NCI-H345 (cell line): Measurements from ENCODE around the gene RILP.
"Not testable (repeated sequence)": the region's sequence is repeated elsewhere in the genome, so short reads cannot be mapped to it uniquely, and the experiment has no call there.

Experiments used
- DNase-seq: peaks from one replicate; lab custom pipeline; 2025; lab: John Stamatoyannopoulos, UW

The RILP gene

GRCh38 chr17:1649844-1650501 is at the start of gene RILP:
TSS of gene RILP (minus strand) at chr17:1649866. CDS start at chr17:1649804, 62 bp downstream.
- DNase-seq: peak; percentile 23

- no peak for DNase-seq
Observed at GRCh38 chr17:1697681-1698080, 48.0 kb upstream of the RILP start.

GRCh38 chr17:1695365-1695764 is 45.7 kb upstream of the RILP start:
- DNase-seq: no peak

- no peak for DNase-seq
Observed at GRCh38 chr17:1693339-1693738, 43.7 kb upstream of the RILP start.

GRCh38 chr17:1690544-1691221 is 41.0 kb upstream of the RILP start:
- DNase-seq: no peak

- DNase-seq: not testable (repeated sequence)
Observed at GRCh38 chr17:1688405-1688804, 38.7 kb upstream of the RILP start.

GRCh38 chr17:1686086-1686485 is 36.4 kb upstream of the RILP start:
- DNase-seq: no peak

- peak; percentile 96 for DNase-seq
Observed at GRCh38 chr17:1684378-1685189, 34.9 kb upstream of the RILP start, which contains the start of gene PRPF8. TSS of gene PRPF8 (minus strand) at chr17:1684867. CDS start at chr17:1684571, 296 bp downstream.

- no peak for DNase-seq
Observed at GRCh38 chr17:1683459-1683858, 33.8 kb upstream of the RILP start.

GRCh38 chr17:1676401-1676800 is 26.7 kb upstream of the RILP start:
- DNase-seq: no peak

GRCh38 chr17:1673041-1673785 is 23.5 kb upstream of the RILP start:
- no peak for DNase-seq

GRCh38 chr17:1663934-1664333 is 14.3 kb upstream of the RILP start:
- DNase-seq: not testable (repeated sequence)

GRCh38 chr17:1661045-1661444 is 11.4 kb upstream of the RILP start:
- DNase-seq: no peak

- DNase-seq: no peak
Observed at GRCh38 chr17:1658100-1658499, 8.4 kb upstream of the RILP start.

- no peak for DNase-seq
Observed at GRCh38 chr17:1653735-1654134, 4.1 kb upstream of the RILP start.

- not testable (repeated sequence) for DNase-seq
Observed at GRCh38 chr17:1652794-1653193, 3.1 kb upstream of the RILP start.

- no peak for DNase-seq
Observed at GRCh38 chr17:1651559-1651844, 1.8 kb upstream of the RILP start.

GRCh38 chr17:1650731-1651558 is 1.3 kb upstream of the RILP start:
- DNase-seq: no peak

GRCh38 chr17:1648963-1649843 is 463 bp downstream of the RILP start:
- DNase-seq: peak; percentile 84
